HepG2 (cell line): ENCODE results near the gene ZDHHC7. TPM values are rescaled to one million over a fixed set of nuclear protein-coding genes. Genes with fewer than 3 reads are reported as not detected.

Experiments
- ARHGAP35 ChIP-seq: sonication (generic); formaldehyde crosslinking; IDR thresholded peaks from 2 replicates; pipeline ENCODE4 v1.9.0; 2022; ENCODE audit warnings: mild to moderate bottlenecking, inconsistent platforms, moderate library complexity, missing genetic modification reagents, borderline replicate concordance
- IRF1 ChIP-seq: sonication (generic); formaldehyde crosslinking; IDR thresholded peaks from 2 replicates; pipeline ENCODE4 v1.4.0; 2020; ENCODE audit warnings: low read depth, mild to moderate bottlenecking, missing genetic modification reagents
- MYC ChIP-seq: sonication (generic); formaldehyde crosslinking; IDR thresholded peaks from 2 replicates; pipeline ENCODE4 v1.9.0; 2021; ENCODE audit warnings: missing genetic modification reagents, borderline replicate concordance
- SMARCC2 ChIP-seq: fragments of 450-650 bp; IDR thresholded peaks from 2 replicates; pipeline ENCODE4 v1.6.1; 2017; ENCODE audit warnings: antibody characterized with exemption, mild to moderate bottlenecking
- TARDBP ChIP-seq: sonication (generic); formaldehyde crosslinking; IDR thresholded peaks from 2 replicates; pipeline ENCODE4 v1.8.0; 2022; ENCODE audit warnings: mild to moderate bottlenecking, missing genetic modification reagents
- ZBTB7A ChIP-seq: sonication (generic); formaldehyde crosslinking; IDR thresholded peaks from 2 replicates; pipeline ENCODE4 v1.8.0; 2022; ENCODE audit warnings: mild to moderate bottlenecking, missing genetic modification reagents
- ZNF605 ChIP-seq: sonication (generic); formaldehyde crosslinking; IDR thresholded peaks from 2 replicates; pipeline ENCODE4 v1.8.0; 2022; ENCODE audit warnings: mild to moderate bottlenecking, missing genetic modification reagents
- polyA plus RNA-seq, 8 experiments: library from polyadenylated mRNA; depleted of rRNA in 3 of 8; stranded (reverse) in 7 of 8; unstranded in 1 of 8; fragments of >200 nt; fragmentation: Illumina TruSeq in 4 of 8; extraction: Trizol in 4 of 8; gene quantifications; 2 replicates each; pipeline versions ENCODE4 v1.2.1 to v1.2.3, GENCODE V29; 2011 to 2016; ENCODE audit warnings: low read depth in 4 of 8, missing spikeins in 1 of 8, mixed read lengths in 1 of 8; ENCODE audit not compliant: insufficient read depth in 1 of 8
- total RNA-seq, 5 experiments: library from RNA; depleted of rRNA; stranded (reverse); fragments of >200 nt; fragmentation: Illumina TruSeq; extraction: Trizol; gene quantifications; 2 replicates each; pipeline ENCODE4 v1.2.3, GENCODE V29; 2016; ENCODE audit warnings: low read depth in 1 of 5
- TF ChIP-seq, protein P1 (sequence below): sonication (generic); formaldehyde crosslinking; IDR thresholded peaks from 2 replicates; pipeline ENCODE4 v1.4.0; 2020; ENCODE audit warnings: missing genetic modification reagents
- TF ChIP-seq, protein P2 (sequence below): sonication (generic); formaldehyde crosslinking; IDR thresholded peaks from 2 replicates; pipeline ENCODE4 v1.4.0; 2020; ENCODE audit warnings: missing genetic modification reagents, mild to moderate bottlenecking, borderline replicate concordance
- TF ChIP-seq, protein P3 (sequence below): IDR thresholded peaks from 2 replicates; pipeline ENCODE4 v1.4.0; 2020; ENCODE audit warnings: mild to moderate bottlenecking, missing genetic modification reagents
- TF ChIP-seq, protein P4 (sequence below): sonication (generic); formaldehyde crosslinking; IDR thresholded peaks from 2 replicates; pipeline ENCODE4 v1.5.0; 2020; ENCODE audit warnings: mild to moderate bottlenecking, missing genetic modification reagents
- TF ChIP-seq, protein P5 (sequence below): sonication (generic); formaldehyde crosslinking; IDR thresholded peaks from 2 replicates; pipeline ENCODE4 v1.8.0; 2022; ENCODE audit warnings: mild to moderate bottlenecking, missing genetic modification reagents; ENCODE audit not compliant: insufficient replicate concordance

Gene ZDHHC7
- total and polyA plus RNA-seq, 2 of the 13 experiments (the other 11 are each of a cell fraction or from before 2014, with no cell fraction given): 46.8 to 67.6 TPM

DNA sequence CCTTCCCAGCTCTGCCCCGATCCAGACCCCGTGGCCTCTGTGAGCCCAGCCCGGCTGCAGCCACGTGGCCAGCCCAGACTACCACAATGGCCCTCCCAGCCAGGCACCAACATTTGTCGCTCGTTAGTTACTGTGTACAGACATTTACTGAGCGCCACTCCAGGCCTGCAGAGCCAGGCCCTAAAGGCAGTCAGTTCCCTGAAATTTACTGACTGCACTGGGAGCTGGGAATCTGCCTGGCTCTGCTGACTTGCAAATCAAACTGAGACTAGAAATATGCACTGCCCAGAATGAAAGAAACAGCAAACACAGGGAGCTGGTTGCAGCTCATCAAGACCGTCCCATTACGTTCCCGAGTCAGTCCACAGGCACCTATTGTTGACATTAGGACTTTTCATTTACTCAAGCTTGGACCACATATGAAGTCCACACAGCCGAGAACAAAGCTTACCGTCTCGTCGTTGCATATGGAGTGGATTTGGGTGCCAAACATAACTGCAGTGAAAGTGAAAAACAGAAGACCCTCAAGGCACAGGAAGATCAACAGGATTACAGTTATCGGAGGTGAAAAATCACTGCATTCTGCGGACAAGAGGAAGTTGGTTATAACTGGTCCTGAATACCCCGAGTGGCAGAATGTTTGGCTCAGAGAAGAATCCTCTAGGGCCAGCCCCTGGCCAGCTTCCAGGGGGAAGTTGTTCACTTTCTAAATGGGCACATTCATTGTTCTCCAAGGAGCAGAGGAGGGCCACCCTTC, 34.5 kb downstream of the ZDHHC7 start (continued):
- TF ChIP-seq, protein P1, sequence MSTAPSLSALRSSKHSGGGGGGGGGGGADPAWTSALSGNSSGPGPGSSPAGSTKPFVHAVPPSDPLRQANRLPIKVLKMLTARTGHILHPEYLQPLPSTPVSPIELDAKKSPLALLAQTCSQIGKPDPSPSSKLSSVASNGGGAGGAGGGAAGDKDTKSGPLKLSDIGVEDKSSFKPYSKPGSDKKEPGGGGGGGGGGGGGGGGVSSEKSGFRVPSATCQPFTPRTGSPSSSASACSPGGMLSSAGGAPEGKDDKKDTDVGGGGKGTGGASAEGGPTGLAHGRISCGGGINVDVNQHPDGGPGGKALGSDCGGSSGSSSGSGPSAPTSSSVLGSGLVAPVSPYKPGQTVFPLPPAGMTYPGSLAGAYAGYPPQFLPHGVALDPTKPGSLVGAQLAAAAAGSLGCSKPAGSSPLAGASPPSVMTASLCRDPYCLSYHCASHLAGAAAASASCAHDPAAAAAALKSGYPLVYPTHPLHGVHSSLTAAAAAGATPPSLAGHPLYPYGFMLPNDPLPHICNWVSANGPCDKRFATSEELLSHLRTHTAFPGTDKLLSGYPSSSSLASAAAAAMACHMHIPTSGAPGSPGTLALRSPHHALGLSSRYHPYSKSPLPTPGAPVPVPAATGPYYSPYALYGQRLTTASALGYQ (CRISPR knock-in tag): peak; percentile 69
- TF ChIP-seq, protein P2, sequence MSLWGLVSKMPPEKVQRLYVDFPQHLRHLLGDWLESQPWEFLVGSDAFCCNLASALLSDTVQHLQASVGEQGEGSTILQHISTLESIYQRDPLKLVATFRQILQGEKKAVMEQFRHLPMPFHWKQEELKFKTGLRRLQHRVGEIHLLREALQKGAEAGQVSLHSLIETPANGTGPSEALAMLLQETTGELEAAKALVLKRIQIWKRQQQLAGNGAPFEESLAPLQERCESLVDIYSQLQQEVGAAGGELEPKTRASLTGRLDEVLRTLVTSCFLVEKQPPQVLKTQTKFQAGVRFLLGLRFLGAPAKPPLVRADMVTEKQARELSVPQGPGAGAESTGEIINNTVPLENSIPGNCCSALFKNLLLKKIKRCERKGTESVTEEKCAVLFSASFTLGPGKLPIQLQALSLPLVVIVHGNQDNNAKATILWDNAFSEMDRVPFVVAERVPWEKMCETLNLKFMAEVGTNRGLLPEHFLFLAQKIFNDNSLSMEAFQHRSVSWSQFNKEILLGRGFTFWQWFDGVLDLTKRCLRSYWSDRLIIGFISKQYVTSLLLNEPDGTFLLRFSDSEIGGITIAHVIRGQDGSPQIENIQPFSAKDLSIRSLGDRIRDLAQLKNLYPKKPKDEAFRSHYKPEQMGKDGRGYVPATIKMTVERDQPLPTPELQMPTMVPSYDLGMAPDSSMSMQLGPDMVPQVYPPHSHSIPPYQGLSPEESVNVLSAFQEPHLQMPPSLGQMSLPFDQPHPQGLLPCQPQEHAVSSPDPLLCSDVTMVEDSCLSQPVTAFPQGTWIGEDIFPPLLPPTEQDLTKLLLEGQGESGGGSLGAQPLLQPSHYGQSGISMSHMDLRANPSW (CRISPR knock-in tag): peak; percentile 65; the same call in 1 of the 2 replicates
- TF ChIP-seq SMARCC2: no peak
- no peak for TF ChIP-seq ARHGAP35 (CRISPR knock-in tag)
- TF ChIP-seq, protein P3, sequence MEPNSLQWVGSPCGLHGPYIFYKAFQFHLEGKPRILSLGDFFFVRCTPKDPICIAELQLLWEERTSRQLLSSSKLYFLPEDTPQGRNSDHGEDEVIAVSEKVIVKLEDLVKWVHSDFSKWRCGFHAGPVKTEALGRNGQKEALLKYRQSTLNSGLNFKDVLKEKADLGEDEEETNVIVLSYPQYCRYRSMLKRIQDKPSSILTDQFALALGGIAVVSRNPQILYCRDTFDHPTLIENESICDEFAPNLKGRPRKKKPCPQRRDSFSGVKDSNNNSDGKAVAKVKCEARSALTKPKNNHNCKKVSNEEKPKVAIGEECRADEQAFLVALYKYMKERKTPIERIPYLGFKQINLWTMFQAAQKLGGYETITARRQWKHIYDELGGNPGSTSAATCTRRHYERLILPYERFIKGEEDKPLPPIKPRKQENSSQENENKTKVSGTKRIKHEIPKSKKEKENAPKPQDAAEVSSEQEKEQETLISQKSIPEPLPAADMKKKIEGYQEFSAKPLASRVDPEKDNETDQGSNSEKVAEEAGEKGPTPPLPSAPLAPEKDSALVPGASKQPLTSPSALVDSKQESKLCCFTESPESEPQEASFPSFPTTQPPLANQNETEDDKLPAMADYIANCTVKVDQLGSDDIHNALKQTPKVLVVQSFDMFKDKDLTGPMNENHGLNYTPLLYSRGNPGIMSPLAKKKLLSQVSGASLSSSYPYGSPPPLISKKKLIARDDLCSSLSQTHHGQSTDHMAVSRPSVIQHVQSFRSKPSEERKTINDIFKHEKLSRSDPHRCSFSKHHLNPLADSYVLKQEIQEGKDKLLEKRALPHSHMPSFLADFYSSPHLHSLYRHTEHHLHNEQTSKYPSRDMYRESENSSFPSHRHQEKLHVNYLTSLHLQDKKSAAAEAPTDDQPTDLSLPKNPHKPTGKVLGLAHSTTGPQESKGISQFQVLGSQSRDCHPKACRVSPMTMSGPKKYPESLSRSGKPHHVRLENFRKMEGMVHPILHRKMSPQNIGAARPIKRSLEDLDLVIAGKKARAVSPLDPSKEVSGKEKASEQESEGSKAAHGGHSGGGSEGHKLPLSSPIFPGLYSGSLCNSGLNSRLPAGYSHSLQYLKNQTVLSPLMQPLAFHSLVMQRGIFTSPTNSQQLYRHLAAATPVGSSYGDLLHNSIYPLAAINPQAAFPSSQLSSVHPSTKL: peak; percentile 80
- no peak for TF ChIP-seq IRF1 (CRISPR knock-in tag)
- peak; percentile 80 for TF ChIP-seq MYC (CRISPR knock-in tag)
- TF ChIP-seq ZBTB7A: peak; percentile 35; the same call in 1 of the 2 replicates
- TF ChIP-seq, protein P4, sequence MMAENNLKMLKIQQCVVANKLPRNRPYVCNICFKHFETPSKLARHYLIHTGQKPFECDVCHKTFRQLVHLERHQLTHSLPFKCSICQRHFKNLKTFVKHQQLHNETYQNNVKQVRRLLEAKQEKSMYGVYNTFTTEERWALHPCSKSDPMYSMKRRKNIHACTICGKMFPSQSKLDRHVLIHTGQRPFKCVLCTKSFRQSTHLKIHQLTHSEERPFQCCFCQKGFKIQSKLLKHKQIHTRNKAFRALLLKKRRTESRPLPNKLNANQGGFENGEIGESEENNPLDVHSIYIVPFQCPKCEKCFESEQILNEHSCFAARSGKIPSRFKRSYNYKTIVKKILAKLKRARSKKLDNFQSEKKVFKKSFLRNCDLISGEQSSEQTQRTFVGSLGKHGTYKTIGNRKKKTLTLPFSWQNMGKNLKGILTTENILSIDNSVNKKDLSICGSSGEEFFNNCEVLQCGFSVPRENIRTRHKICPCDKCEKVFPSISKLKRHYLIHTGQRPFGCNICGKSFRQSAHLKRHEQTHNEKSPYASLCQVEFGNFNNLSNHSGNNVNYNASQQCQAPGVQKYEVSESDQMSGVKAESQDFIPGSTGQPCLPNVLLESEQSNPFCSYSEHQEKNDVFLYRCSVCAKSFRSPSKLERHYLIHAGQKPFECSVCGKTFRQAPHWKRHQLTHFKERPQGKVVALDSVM (CRISPR knock-in tag): no peak
- TF ChIP-seq, protein P5, sequence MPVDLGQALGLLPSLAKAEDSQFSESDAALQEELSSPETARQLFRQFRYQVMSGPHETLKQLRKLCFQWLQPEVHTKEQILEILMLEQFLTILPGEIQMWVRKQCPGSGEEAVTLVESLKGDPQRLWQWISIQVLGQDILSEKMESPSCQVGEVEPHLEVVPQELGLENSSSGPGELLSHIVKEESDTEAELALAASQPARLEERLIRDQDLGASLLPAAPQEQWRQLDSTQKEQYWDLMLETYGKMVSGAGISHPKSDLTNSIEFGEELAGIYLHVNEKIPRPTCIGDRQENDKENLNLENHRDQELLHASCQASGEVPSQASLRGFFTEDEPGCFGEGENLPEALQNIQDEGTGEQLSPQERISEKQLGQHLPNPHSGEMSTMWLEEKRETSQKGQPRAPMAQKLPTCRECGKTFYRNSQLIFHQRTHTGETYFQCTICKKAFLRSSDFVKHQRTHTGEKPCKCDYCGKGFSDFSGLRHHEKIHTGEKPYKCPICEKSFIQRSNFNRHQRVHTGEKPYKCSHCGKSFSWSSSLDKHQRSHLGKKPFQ (CRISPR knock-in tag): peak; percentile 59
- TF ChIP-seq ZNF605 (CRISPR knock-in tag): peak; percentile 78
- TF ChIP-seq TARDBP (CRISPR knock-in tag): peak; percentile 63; the same call in 1 of the 2 replicates
